HCT116 (cell line): ENCODE data around the gene SLC41A3. TPM values are rescaled to one million over a fixed set of nuclear protein-coding genes. Genes with fewer than 3 reads are reported as not detected.
A peak's percentile ranks its signal among the peaks of the same experiment; 100 is the strongest.

Experiments used
- ATAC-seq: fragments of 200-7000 bp; cut with Tn5 transposase; 2 replicates; pipeline ENCODE4 v1.9.1; 2020; ENCODE audit warnings: mild to moderate bottlenecking, moderate library complexity
- BruUV-seq: library from RNA; stranded (reverse); fragments of 400-500 nt; replicated peaks from 2 replicates; lab custom pipeline; 2021; lab: Mats Ljungman, UMichigan
- CTCF ChIA-PET: fragments of 300-600 bp; sonication (Branson Sonifier 250); formaldehyde crosslinking; loops from one replicate; lab custom pipeline; 2021; ENCODE audit warnings: antibody characterized with exemption; lab: Charles Lee
- POLR2A ChIA-PET: fragments of 300-600, 350-600 bp; sonication (Branson Sonifier 250); formaldehyde crosslinking; loops from one replicate; lab custom pipeline; 2021; ENCODE audit warnings: antibody characterized with exemption; lab: Charles Lee
- RAD21 ChIA-PET, 2 experiments: fragments of 300-600 bp; sonication (Branson Sonifier 250); formaldehyde crosslinking; loops; one replicate each; lab custom pipeline; 2023; ENCODE audit warnings: low total read pairs in 2 of 2; ENCODE audit not compliant: uncharacterized antibody in 2 of 2, unreplicated experiment in 2 of 2, low non-redundant PET in 1 of 2; lab: Charles Lee
- DNase-seq: peaks from one replicate; pipeline ENCODE4 v3.0.0-alpha.2; 2010; ENCODE audit warnings: low read depth, low spot score
- H2AFZ ChIP-seq: fragments of 200-600 bp; shearing (Covaris generic), sonication (generic); 2 replicates; pipeline ENCODE4 v1.6.1; 2017; ENCODE audit warnings: low read depth, mixed run types, mixed read lengths, antibody characterized with exemption, low read length; ENCODE audit not compliant: poor library complexity, severe bottlenecking
- H3K27ac ChIP-seq: 2 replicates; pipeline ENCODE4 v1.5.1; 2012; ENCODE audit warnings: low read depth, low read length
- H3K27me3 ChIP-seq: fragments of 200-600 bp; sonication (generic); 2 replicates; pipeline ENCODE4 v1.6.1; 2016; ENCODE audit warnings: mixed run types, low read length, mixed read lengths; ENCODE audit not compliant: insufficient read depth
- H3K36me3 ChIP-seq, 2 experiments: fragments of 200-500 bp in 1 of 2; fragments of 200-600 bp in 1 of 2; sonication (Bioruptor generic) in 1 of 2; sonication (generic) in 1 of 2; 2 replicates each; pipeline versions ENCODE4 v1.5.1 to v1.6.1; 2014 to 2016; ENCODE audit warnings: low read length in 2 of 2, inconsistent platforms in 1 of 2, mixed read lengths in 1 of 2, mixed run types in 1 of 2; ENCODE audit not compliant: insufficient read depth in 2 of 2, control insufficient read depth in 1 of 2
- H3K4me1 ChIP-seq, 2 experiments: fragments of 200-600 bp in 1 of 2; sonication (generic) in 1 of 2; 2 replicates each; pipeline versions ENCODE4 v1.5.1 to v1.6.1; 2012 to 2017; ENCODE audit warnings: low read length in 2 of 2, inconsistent platforms in 1 of 2, mild to moderate bottlenecking in 1 of 2, mixed read lengths in 1 of 2, mixed run types in 1 of 2, moderate library complexity in 1 of 2; ENCODE audit not compliant: insufficient read depth in 2 of 2, control insufficient read depth in 1 of 2
- H3K4me2 ChIP-seq: fragments of 200-600 bp; sonication (generic); 2 replicates; pipeline ENCODE4 v1.6.1; 2017; ENCODE audit warnings: mixed run types, low read length, mixed read lengths
- H3K4me3 ChIP-seq, 2 experiments: fragments of 200-600 bp in 1 of 2; sonication (generic) in 1 of 2; replicated peaks in 1 of 2; 2 replicates each; pipeline ENCODE4 v1.5.1; 2011 to 2016; ENCODE audit warnings: low read length in 2 of 2, control low read depth in 1 of 2, low read depth in 1 of 2, mild to moderate bottlenecking in 1 of 2, mixed read lengths in 1 of 2, mixed run types in 1 of 2
- H3K79me2 ChIP-seq: fragments of 200-600 bp; sonication (generic); 2 replicates; pipeline ENCODE4 v1.6.1; 2017; ENCODE audit warnings: mild to moderate bottlenecking, mixed run types, low read length, moderate library complexity, mixed read lengths; ENCODE audit not compliant: insufficient read depth
- H3K9ac ChIP-seq: fragments of 200-600 bp; sonication (generic); 2 replicates; pipeline ENCODE4 v1.6.1; 2016; ENCODE audit warnings: low read length, mixed read lengths
- H3K9me2 ChIP-seq: fragments of 200-600 bp; sonication (generic), shearing (Covaris generic); 2 replicates; pipeline ENCODE4 v1.6.1; 2017; ENCODE audit warnings: mixed run types, mild to moderate bottlenecking, moderate library complexity; ENCODE audit not compliant: insufficient read depth
- H3K9me3 ChIP-seq, 2 experiments: fragments of 200-500 bp in 1 of 2; fragments of 200-600 bp in 1 of 2; sonication (Bioruptor generic) in 1 of 2; sonication (generic) in 1 of 2; 2 replicates each; pipeline ENCODE4 v1.6.1; 2014 to 2017; ENCODE audit warnings: low read length in 2 of 2, mixed read lengths in 2 of 2, inconsistent platforms in 1 of 2, low read depth in 1 of 2, mild to moderate bottlenecking in 1 of 2, mixed run types in 1 of 2, moderate library complexity in 1 of 2; ENCODE audit not compliant: control insufficient read depth in 1 of 2, insufficient read depth in 1 of 2
- H4K20me1 ChIP-seq: fragments of 200-600 bp; sonication (generic), shearing (Covaris generic); 2 replicates; pipeline ENCODE4 v1.6.1; 2017; ENCODE audit warnings: mixed run types, mild to moderate bottlenecking, moderate library complexity; ENCODE audit not compliant: insufficient read depth
- CEBPB ChIP-seq: IDR thresholded peaks from 2 replicates; pipeline ENCODE4 v1.6.1; 2012; ENCODE audit warnings: low read depth
- EZH2phosphoT487 ChIP-seq: fragments of 200-600 bp; IDR thresholded peaks from 2 replicates; pipeline ENCODE4 v1.6.1; 2018; ENCODE audit warnings: antibody characterized with exemption, borderline replicate concordance
- JUND ChIP-seq: IDR thresholded peaks from 2 replicates; pipeline ENCODE4 v1.6.1; 2012
- POLR2A ChIP-seq: IDR thresholded peaks from 2 replicates; pipeline ENCODE4 v1.7.0; 2011; ENCODE audit warnings: borderline replicate concordance; ENCODE audit not compliant: insufficient read depth, insufficient read length; ENCODE audit errors: extremely low read depth
- POLR2AphosphoS5 ChIP-seq: IDR thresholded peaks from 2 replicates; pipeline ENCODE4 v1.6.1; 2011; ENCODE audit warnings: mild to moderate bottlenecking, low read depth, low read length, moderate library complexity
- SRF ChIP-seq: IDR thresholded peaks from 2 replicates; pipeline ENCODE4 v1.6.1; 2012; ENCODE audit warnings: low read depth
- intact Hi-C: fragments of 100-400 bp; cut with micrococcal nuclease; formaldehyde crosslinking; loops from 2 replicates; pipeline ENCODE4 v1.10.0; 2022
- total RNA-seq: library from RNA; stranded (reverse); gene quantifications from one replicate; pipeline ENCODE4 v1.2.1, GENCODE V29; 2021; ENCODE audit not compliant: unreplicated experiment
- TF ChIP-seq, protein P1 (sequence below): IDR thresholded peaks from 2 replicates; pipeline ENCODE4 v1.6.1; 2012; ENCODE audit warnings: low read depth

The SLC41A3 gene
- total RNA-seq, 1 experiment from 2014 or later = 45.9 TPM

DNA sequence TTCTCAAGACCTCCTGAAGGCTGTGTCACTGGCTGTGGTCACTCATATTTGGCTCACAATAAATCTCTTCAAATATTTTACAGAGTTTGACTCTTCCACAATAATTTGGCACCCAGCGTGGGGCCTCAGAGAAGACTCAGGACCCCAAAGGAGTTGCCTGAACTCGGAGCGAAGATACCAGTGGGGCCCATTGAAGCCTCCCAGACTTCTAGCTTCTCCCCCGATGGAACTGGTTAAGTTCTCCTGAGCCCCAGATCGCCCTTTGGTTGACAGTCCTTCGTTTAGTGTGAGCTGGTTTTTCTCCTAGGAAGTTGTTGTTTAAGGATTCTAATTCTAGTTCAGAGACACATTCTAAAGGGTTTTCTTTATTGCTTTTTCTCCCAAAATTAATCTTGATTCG, 1.4 kb upstream of the SLC41A3 start:
- RAD21 ChIA-PET = no interaction called here
- no peak for DNase-seq

More for the DNA sequence above, 1.4 kb upstream of the SLC41A3 start:
- ChIA-PET POLR2A (no interaction called here), CTCF (no interaction called here)
- Histone ChIP-seq H3K79me2 (peaks cover 15% of the 10 kb centered on the region; the same call in 1 of the 2 replicates), H3K4me2 (peak overlapping the region; percentile 94), H3K9ac (no peak overlapping the region), H3K4me1 (peaks cover 14 to 35% of the 10 kb centered on the region in 2 experiments), H3K9me2 (no peaks in the 10 kb centered on the region), H3K36me3 (0 out of 4 replicates have a peak, but pooled peaks cover 0 to 4% of the 10 kb centered on the region in 2 experiments), H4K20me1 (no peaks in the 10 kb centered on the region), H3K9me3 (no peaks in the 10 kb centered on the region; a peak in 2 of 4 replicates), H3K4me3 (0 out of 4 replicates have a peak overlapping the region, but pooled peaks of 1 of the 2 experiments have one; percentile 80), H3K27ac (no peak overlapping the region), H3K27me3 (no peaks in the 10 kb centered on the region), H2AFZ (no peak overlapping the region)
- no TSS peak for BruUV-seq
- no peak for ATAC-seq
- TF ChIP-seq EZH2phosphoT487 (no peak), POLR2AphosphoS5 (no peak), SRF (no peak), POLR2A (no peak), JUND (no peak), CEBPB (no peak)
- TF ChIP-seq, protein P1, sequence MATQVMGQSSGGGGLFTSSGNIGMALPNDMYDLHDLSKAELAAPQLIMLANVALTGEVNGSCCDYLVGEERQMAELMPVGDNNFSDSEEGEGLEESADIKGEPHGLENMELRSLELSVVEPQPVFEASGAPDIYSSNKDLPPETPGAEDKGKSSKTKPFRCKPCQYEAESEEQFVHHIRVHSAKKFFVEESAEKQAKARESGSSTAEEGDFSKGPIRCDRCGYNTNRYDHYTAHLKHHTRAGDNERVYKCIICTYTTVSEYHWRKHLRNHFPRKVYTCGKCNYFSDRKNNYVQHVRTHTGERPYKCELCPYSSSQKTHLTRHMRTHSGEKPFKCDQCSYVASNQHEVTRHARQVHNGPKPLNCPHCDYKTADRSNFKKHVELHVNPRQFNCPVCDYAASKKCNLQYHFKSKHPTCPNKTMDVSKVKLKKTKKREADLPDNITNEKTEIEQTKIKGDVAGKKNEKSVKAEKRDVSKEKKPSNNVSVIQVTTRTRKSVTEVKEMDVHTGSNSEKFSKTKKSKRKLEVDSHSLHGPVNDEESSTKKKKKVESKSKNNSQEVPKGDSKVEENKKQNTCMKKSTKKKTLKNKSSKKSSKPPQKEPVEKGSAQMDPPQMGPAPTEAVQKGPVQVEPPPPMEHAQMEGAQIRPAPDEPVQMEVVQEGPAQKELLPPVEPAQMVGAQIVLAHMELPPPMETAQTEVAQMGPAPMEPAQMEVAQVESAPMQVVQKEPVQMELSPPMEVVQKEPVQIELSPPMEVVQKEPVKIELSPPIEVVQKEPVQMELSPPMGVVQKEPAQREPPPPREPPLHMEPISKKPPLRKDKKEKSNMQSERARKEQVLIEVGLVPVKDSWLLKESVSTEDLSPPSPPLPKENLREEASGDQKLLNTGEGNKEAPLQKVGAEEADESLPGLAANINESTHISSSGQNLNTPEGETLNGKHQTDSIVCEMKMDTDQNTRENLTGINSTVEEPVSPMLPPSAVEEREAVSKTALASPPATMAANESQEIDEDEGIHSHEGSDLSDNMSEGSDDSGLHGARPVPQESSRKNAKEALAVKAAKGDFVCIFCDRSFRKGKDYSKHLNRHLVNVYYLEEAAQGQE = no peak
- intact Hi-C loops = no loop called here
